SK-MEL-5 (cell line): Measurements from ENCODE around the gene ADPRH. TPM values are rescaled to one million over a fixed set of nuclear protein-coding genes. Genes with fewer than 3 reads are reported as not detected.

ENCODE experiments used
- DNase-seq: peaks from one replicate; pipeline ENCODE4 v3.0.0-alpha.2; 2016; ENCODE audit warnings: low read depth, low spot score
- in situ Hi-C: cut with HindIII; loops from 2 replicates; pipeline ENCODE4 v1.10.0; 2016; ENCODE audit warnings: low sequenced_read_pairs, high pct_unique_total_duplicates, low pct_unique_long_range_greater_than_20kb
- total RNA-seq: library from RNA; depleted of rRNA; stranded (reverse); fragments of >200 nt; shearing (Covaris generic); gene quantifications from 2 replicates; pipeline ENCODE4 v1.2.3, GENCODE V29; 2014

The ADPRH gene
- total RNA-seq, 1 experiment from 2014 or later, result 1.6 TPM

GRCh38 chr3:119611664-119612063 is 32.4 kb downstream of the ADPRH start:
- in situ Hi-C loops, result no loop called here
- no peak for DNase-seq

GRCh38 chr3:119613201-119613600 is 33.9 kb downstream of the ADPRH start:
- in situ Hi-C loops, result no loop called here
- no peak for DNase-seq

- in situ Hi-C loops, result no loop called here
- DNase-seq, result no peak
Observed at GRCh38 chr3:119613872-119614271, 34.6 kb downstream of the ADPRH start.

GRCh38 chr3:119616056-119616455 is 36.8 kb downstream of the ADPRH start:
- in situ Hi-C loops, result no loop called here
- no peak for DNase-seq

GRCh38 chr3:119619094-119619493 is 39.8 kb downstream of the ADPRH start:
- in situ Hi-C loops, result no loop called here
- DNase-seq, result no peak

GRCh38 chr3:119620899-119621298 is 41.6 kb downstream of the ADPRH start:
- in situ Hi-C loops, result no loop called here
- no peak for DNase-seq

- in situ Hi-C loops, result no loop called here
- no peak for DNase-seq
Observed at GRCh38 chr3:119624002-119624720, 44.9 kb downstream of the ADPRH start.

GRCh38 chr3:119625451-119626153 is 46.3 kb downstream of the ADPRH start:
- in situ Hi-C loops, result no loop called here
- DNase-seq, result no peak

GRCh38 chr3:119626196-119626595 is 46.9 kb downstream of the ADPRH start:
- no peak for DNase-seq
- in situ Hi-C loops, result no loop called here

- in situ Hi-C loops, result no loop called here
- DNase-seq, result no peak
Observed at GRCh38 chr3:119627461-119627860, 48.2 kb downstream of the ADPRH start.

GRCh38 chr3:119628390-119628789 is 49.1 kb downstream of the ADPRH start:
- in situ Hi-C loops, result no loop called here

GRCh38 chr3:119628816-119629445 is 49.6 kb downstream of the ADPRH start:
- peak; percentile 2 for DNase-seq
- in situ Hi-C loops, result no loop called here

More at GRCh38 chr3:119628390-119628789, 49.1 kb downstream of the ADPRH start:
- DNase-seq, result no peak

GRCh38 chr3:119630128-119630879 is 51.0 kb downstream of the ADPRH start:
- in situ Hi-C loops, result no loop called here
- no peak for DNase-seq

GRCh38 chr3:119630880-119631329 is 51.6 kb downstream of the ADPRH start:
- in situ Hi-C loops, result no loop called here
- DNase-seq, result no peak

- DNase-seq, result no peak
- in situ Hi-C loops, result no loop called here
Observed at GRCh38 chr3:119631516-119631915, 52.2 kb downstream of the ADPRH start.

GRCh38 chr3:119632216-119632615 is 52.9 kb downstream of the ADPRH start:
- no peak for DNase-seq
- in situ Hi-C loops, result no loop called here

- in situ Hi-C loops, result no loop called here
Observed at GRCh38 chr3:119632829-119633228, 53.5 kb downstream of the ADPRH start.

GRCh38 chr3:119635719-119636118 is 56.4 kb downstream of the ADPRH start:
- DNase-seq, result no peak
- in situ Hi-C loops, result no loop called here

More at GRCh38 chr3:119632829-119633228, 53.5 kb downstream of the ADPRH start:
- DNase-seq, result no peak
